NT2/D1 (cell line): ENCODE measurements around the gene B3GAT2.

Source experiments
- SUZ12 ChIP-seq: IDR thresholded peaks from 2 replicates; pipeline ENCODE4 v1.6.1; 2011; ENCODE audit not compliant: insufficient read length, insufficient read depth; ENCODE audit errors: extremely low read depth
- YY1 ChIP-seq: IDR thresholded peaks from 2 replicates; pipeline ENCODE4 v1.6.1; 2011; ENCODE audit not compliant: insufficient read length, insufficient read depth
- ZNF274 ChIP-seq: IDR thresholded peaks from 2 replicates; pipeline ENCODE4 v1.6.1; 2011; ENCODE audit warnings: mild to moderate bottlenecking, low read depth, low read length

- no peak for TF ChIP-seq SUZ12
- no peak for TF ChIP-seq YY1
- no peak for TF ChIP-seq ZNF274
These were observed 137.2 kb downstream of the B3GAT2 start for GRCh38 chr6:70819646-70820045.
